ENCODE data around the gene P2RY8.

DNA sequence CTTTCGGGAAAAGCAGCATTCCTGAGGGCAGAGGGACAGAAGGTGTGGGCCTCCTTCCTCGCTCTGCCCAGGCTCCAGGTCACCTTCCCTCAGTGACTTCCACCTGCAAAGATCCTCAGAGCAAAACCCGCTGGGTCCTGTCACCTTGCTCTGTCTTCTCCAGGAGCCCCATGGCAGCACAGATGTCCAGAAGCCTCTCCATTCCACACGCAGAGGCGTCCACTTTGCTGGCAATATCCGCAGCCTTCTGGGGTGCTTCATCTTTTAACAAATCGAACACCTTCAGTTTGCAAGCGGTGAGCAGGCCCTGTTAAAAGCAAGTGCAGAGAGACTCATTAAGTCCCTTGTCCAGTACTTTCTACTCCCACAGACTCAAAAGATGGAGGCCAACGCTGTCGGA lies 111.6 kb downstream of the P2RY8 start:
- TF ChIP-seq, protein P1, sequence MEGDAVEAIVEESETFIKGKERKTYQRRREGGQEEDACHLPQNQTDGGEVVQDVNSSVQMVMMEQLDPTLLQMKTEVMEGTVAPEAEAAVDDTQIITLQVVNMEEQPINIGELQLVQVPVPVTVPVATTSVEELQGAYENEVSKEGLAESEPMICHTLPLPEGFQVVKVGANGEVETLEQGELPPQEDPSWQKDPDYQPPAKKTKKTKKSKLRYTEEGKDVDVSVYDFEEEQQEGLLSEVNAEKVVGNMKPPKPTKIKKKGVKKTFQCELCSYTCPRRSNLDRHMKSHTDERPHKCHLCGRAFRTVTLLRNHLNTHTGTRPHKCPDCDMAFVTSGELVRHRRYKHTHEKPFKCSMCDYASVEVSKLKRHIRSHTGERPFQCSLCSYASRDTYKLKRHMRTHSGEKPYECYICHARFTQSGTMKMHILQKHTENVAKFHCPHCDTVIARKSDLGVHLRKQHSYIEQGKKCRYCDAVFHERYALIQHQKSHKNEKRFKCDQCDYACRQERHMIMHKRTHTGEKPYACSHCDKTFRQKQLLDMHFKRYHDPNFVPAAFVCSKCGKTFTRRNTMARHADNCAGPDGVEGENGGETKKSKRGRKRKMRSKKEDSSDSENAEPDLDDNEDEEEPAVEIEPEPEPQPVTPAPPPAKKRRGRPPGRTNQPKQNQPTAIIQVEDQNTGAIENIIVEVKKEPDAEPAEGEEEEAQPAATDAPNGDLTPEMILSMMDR (conservative IDR thresholded peaks at IDR 0.05; ENCODE audit: low read depth, low read length) = no peak
- TF ChIP-seq FOS (IDR thresholded peaks at IDR 0.05; ENCODE audit: low read depth, low read length) (no peak), RAD21 (IDR thresholded peaks at IDR 0.05; ENCODE audit: low read length) (no peak), POLR2A (IDR thresholded peaks at IDR 0.05; ENCODE audit: low read depth, low read length) (no peak), RFX5 (IDR thresholded peaks at IDR 0.05; ENCODE audit: low read depth, low read length) (no peak), CEBPB (IDR thresholded peaks at IDR 0.05; ENCODE audit: low read depth, low read length) (no peak), SMC3 (IDR thresholded peaks at IDR 0.05; ENCODE audit: low read depth, low read length) (no peak), MAFK (IDR thresholded peaks at IDR 0.05; ENCODE audit: low read depth, low read length) (no peak), MAZ (IDR thresholded peaks at IDR 0.05; ENCODE audit: borderline replicate concordance, low read depth, low read length) (no peak), RCOR1 (IDR thresholded peaks at IDR 0.05; ENCODE audit: insufficient replicate concordance, low read length) (no peak), MXI1 (IDR thresholded peaks at IDR 0.05; ENCODE audit: borderline replicate concordance, low read depth, low read length) (no peak)
- TF ChIP-seq, protein P2, sequence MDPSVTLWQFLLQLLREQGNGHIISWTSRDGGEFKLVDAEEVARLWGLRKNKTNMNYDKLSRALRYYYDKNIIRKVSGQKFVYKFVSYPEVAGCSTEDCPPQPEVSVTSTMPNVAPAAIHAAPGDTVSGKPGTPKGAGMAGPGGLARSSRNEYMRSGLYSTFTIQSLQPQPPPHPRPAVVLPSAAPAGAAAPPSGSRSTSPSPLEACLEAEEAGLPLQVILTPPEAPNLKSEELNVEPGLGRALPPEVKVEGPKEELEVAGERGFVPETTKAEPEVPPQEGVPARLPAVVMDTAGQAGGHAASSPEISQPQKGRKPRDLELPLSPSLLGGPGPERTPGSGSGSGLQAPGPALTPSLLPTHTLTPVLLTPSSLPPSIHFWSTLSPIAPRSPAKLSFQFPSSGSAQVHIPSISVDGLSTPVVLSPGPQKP (IDR thresholded peaks at IDR 0.05; ENCODE audit: borderline replicate concordance, low read depth, low read length) = no peak
